Upper lobe of right lung (tissue), 1 donor: Measurements from ENCODE around the gene PELO. TPM values are rescaled to one million over a fixed set of nuclear protein-coding genes. Genes with fewer than 3 reads are reported as not detected.

Experiments used
- ATAC-seq: fragments of 200-7000 bp; cut with Tn5 transposase; one replicate; pipeline ENCODE4 v1.9.1; 2020; ENCODE audit warnings: mild to moderate bottlenecking, moderate library complexity
- DNase-seq: peaks from one replicate; pipeline ENCODE4 v3.0.0-alpha.2; 2020
- H3K27ac ChIP-seq: fragments of 200-600 bp; one replicate; pipeline ENCODE4 v1.8.0; 2022
- H3K27me3 ChIP-seq: fragments of 200-600 bp; one replicate; pipeline ENCODE4 v1.8.0; 2022; ENCODE audit warnings: mild to moderate bottlenecking
- H3K36me3 ChIP-seq: fragments of 200-600 bp; one replicate; pipeline ENCODE4 v1.8.0; 2022
- H3K4me1 ChIP-seq: fragments of 200-600 bp; one replicate; pipeline ENCODE4 v1.8.0; 2022
- H3K4me3 ChIP-seq: fragments of 200-600 bp; one replicate; pipeline ENCODE4 v1.8.0; 2022; ENCODE audit warnings: mild to moderate bottlenecking
- H3K9me3 ChIP-seq: fragments of 200-600 bp; one replicate; pipeline ENCODE4 v1.8.0; 2022
- CTCF ChIP-seq: fragments of 200-600 bp; IDR thresholded peaks from one replicate; pipeline ENCODE4 v1.8.0; 2022; ENCODE audit warnings: antibody characterized with exemption
- intact Hi-C: fragments of 100-400 bp; cut with DNase I; formaldehyde crosslinking; loops from one replicate; pipeline ENCODE4 v1.11.0; 2022
- long read RNA-seq: library from polyadenylated mRNA; unstranded; transcript quantifications from one replicate; pipeline ENCODE4 v2.0.0, GENCODE V29; 2021
- total RNA-seq: library from RNA; stranded (reverse); fragmentation: NEBNext Ultra II Directional; extraction: Animal tissue kit (Norgen Biotek cat#: 25700); gene quantifications from one replicate; pipeline ENCODE4 v1.2.1, GENCODE V29; 2021
- donor health status: DM: no; HTN: yes; CAD: no; lungs with severe emphysema.

PELO gene, protein sequence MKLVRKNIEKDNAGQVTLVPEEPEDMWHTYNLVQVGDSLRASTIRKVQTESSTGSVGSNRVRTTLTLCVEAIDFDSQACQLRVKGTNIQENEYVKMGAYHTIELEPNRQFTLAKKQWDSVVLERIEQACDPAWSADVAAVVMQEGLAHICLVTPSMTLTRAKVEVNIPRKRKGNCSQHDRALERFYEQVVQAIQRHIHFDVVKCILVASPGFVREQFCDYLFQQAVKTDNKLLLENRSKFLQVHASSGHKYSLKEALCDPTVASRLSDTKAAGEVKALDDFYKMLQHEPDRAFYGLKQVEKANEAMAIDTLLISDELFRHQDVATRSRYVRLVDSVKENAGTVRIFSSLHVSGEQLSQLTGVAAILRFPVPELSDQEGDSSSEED
- 41.3 TPM for total RNA-seq
- long read RNA-seq, full-length matches to known transcripts: 6 of 43 reads
- long read RNA-seq, partial matches to known transcripts: 35 of 43 reads
- long read RNA-seq, other reads (novel, unspliced or antisense): 2 of 43 reads

GRCh38 chr5:52787600-52788504 lies at the start of gene PELO, which contains the start of gene ITGA1:
PELO (plus strand) TSS chr5:52787916; CDS start chr5:52800395, 12,479 bp downstream.
ITGA1 (plus strand) TSS chr5:52787916; CDS start chr5:52788354, 438 bp downstream.
- H3K36me3 ChIP-seq: no peaks in the 10 kb centered on the region
- peak within 1 kb of the TSS; percentile 69 for H3K4me3 ChIP-seq
- intact Hi-C loops: no loop called here
- TF ChIP-seq CTCF: peak; percentile 43
- H3K4me1 ChIP-seq: peaks cover 7% of the 10 kb centered on the region
- H3K9me3 ChIP-seq: no peaks in the 10 kb centered on the region
- peak; percentile 85 for DNase-seq
- H3K27ac ChIP-seq: peak within 1 kb of the TSS; percentile 85
- ATAC-seq: peak; percentile 94
- no peaks in the 10 kb centered on the region for H3K27me3 ChIP-seq

GRCh38 chr5:52738095-52738506 lies 49.6 kb upstream of the PELO start:
- ATAC-seq (no peak), DNase-seq (no peak)
- intact Hi-C loops: no loop called here
- no peaks in the 10 kb centered on the region for H3K27me3 ChIP-seq
- H3K4me3 ChIP-seq: no peak overlapping the region
- H3K9me3 ChIP-seq: no peaks in the 10 kb centered on the region
- no peak for TF ChIP-seq CTCF
- H3K27ac ChIP-seq: no peak overlapping the region
- H3K36me3 ChIP-seq: no peaks in the 10 kb centered on the region
- H3K4me1 ChIP-seq: peaks cover 7% of the 10 kb centered on the region

- Histone ChIP-seq H3K4me3 (no peak overlapping the region), H3K27ac (no peak overlapping the region), H3K27me3 (no peaks in the 10 kb centered on the region), H3K9me3 (no peaks in the 10 kb centered on the region), H3K4me1 (peaks cover 13% of the 10 kb centered on the region), H3K36me3 (no peaks in the 10 kb centered on the region)
- ATAC-seq (no peak), DNase-seq (no peak)
- TF ChIP-seq CTCF: no peak
- intact Hi-C loops: no loop called here
These were observed 47.7 kb upstream of the PELO start for GRCh38 chr5:52740007-52740406.

DNA sequence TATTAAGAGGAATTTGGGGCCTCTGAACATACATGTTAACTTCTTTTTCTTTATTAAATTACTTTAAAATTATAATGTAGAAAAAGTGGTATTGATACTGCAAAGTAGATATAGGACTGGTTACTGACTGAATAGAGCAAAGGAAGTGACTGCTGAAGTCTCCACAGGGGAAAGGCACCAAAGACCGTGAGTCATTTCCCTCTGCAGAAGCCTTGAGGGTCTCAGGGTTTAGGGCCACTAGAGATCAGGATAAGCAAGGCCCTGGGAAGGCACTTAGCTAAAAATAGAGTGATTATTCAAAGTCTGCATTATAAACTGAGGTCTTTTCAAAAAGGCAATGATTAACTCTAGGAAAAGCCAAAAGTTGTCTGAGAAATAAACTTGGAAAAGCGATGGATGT lies 44.7 kb upstream of the PELO start:
- no peaks in the 10 kb centered on the region for H3K9me3 ChIP-seq

More for the DNA sequence above, 44.7 kb upstream of the PELO start:
- no peak overlapping the region for H3K4me3 ChIP-seq
- no peaks in the 10 kb centered on the region for H3K27me3 ChIP-seq
- intact Hi-C loops: no loop called here
- TF ChIP-seq CTCF: no peak
- peaks cover 19% of the 10 kb centered on the region for H3K4me1 ChIP-seq
- peak overlapping the region; percentile 18 for H3K27ac ChIP-seq
- no peak for ATAC-seq
- no peak for DNase-seq
- no peaks in the 10 kb centered on the region for H3K36me3 ChIP-seq
